ENCODE measurements around the gene TSPAN33.

GRCh38 chr7:129103561-129104324, 40.8 kb upstream of the TSPAN33 start:
- no peak for TF ChIP-seq EZH2 (IDR thresholded peaks at IDR 0.05)
- TF ChIP-seq POLR2AphosphoS5 (IDR thresholded peaks at IDR 0.05; ENCODE audit: borderline replicate concordance, low read depth, low read length): no peak
